Anterior cingulate cortex (tissue), 58 donors: ENCODE data around the gene OR52I1.
A peak's percentile ranks its signal among the peaks of the same experiment; 100 is the strongest.

ENCODE experiments used
- DNase-seq, 58 donors: peaks; one replicate each; lab custom pipeline; 2025; lab: John Stamatoyannopoulos, UW

Gene OR52I1, protein sequence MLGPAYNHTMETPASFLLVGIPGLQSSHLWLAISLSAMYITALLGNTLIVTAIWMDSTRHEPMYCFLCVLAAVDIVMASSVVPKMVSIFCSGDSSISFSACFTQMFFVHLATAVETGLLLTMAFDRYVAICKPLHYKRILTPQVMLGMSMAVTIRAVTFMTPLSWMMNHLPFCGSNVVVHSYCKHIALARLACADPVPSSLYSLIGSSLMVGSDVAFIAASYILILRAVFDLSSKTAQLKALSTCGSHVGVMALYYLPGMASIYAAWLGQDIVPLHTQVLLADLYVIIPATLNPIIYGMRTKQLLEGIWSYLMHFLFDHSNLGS

DNA sequence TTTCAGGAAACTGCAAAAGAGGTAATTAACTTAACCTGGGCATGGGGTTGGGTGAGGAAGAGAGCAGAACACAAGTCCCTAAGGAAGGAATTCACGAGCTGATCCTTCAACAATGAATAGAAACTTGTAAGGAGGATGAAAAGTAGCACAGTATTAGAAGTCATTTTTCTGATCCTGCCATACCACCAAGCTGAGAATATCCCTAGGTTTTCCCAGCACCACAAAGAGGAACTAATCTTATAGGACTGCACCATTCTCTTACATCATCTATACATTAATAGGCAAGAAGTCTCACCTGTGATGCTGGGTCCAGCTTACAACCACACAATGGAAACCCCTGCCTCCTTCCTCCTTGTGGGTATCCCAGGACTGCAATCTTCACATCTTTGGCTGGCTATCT, at the start of gene OR52I1:
Gene OR52I1, plus strand, starts transcription at position 301 of the 400 bp plus-strand sequence. Its CDS starts 0 bp downstream, at position 301.
- no peak for DNase-seq

DNA sequence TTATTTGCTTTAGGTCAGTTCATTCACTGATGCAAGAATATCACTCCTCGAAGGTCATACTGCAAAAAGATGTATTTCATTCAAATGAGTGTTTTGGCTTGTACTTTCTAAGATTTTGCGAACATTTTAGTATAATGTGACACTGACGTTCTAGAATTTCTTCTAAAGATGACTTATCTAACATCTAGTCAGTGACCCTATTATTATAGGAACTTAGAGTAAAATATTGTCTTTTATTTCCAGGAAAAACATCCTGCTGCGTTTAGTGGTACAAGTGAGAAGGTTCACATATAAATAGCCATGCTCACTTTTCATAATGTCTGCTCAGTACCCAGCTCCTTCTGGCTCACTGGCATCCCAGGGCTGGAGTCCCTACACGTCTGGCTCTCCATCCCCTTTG, 48.9 kb upstream of the OR52I1 start, which contains the start of gene OR52M1:
Gene OR52M1, plus strand, starts transcription at position 301 of the 400 bp plus-strand sequence. Its CDS starts 0 bp downstream, at position 301.
- DNase-seq = no peak

DNA sequence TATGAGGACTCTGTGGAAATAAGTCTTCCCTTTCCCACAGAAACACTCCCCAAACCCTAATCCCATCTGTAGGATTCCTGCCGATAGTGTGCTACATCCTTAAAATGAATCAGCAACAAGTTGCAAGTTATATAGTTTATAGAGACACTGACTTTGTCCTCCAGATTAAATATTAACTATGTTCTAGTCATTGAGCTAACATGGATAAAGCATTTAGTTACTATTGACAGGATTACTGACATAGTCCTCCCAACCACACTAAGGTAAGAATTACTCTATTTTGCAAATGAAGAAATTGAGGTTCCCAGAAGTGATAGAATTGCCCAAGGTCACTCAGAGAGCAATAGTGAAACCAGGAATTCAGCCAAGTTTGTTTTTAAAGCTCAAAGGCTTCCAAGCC, 47.0 kb upstream of the OR52I1 start:
- no peak for DNase-seq

DNA sequence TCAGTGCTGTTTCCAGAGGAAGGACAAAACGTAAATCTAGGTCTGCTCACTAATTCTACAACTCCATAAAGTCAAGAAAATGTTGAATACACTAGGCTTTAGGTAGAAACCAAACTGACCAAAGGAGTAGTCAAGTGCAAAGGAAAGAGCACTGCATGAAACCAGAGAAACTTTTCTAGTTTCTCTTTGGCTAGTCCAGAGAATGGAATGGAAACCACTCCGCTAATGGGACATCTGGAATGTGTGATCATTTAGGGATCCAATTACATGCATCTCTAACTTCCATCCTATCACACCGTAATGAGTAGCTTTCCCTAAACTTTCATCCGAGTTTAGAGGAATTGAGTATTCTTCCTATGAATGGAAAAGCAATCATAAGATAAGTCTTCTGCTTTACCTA, 46.4 kb upstream of the OR52I1 start:
- no peak for DNase-seq

DNA sequence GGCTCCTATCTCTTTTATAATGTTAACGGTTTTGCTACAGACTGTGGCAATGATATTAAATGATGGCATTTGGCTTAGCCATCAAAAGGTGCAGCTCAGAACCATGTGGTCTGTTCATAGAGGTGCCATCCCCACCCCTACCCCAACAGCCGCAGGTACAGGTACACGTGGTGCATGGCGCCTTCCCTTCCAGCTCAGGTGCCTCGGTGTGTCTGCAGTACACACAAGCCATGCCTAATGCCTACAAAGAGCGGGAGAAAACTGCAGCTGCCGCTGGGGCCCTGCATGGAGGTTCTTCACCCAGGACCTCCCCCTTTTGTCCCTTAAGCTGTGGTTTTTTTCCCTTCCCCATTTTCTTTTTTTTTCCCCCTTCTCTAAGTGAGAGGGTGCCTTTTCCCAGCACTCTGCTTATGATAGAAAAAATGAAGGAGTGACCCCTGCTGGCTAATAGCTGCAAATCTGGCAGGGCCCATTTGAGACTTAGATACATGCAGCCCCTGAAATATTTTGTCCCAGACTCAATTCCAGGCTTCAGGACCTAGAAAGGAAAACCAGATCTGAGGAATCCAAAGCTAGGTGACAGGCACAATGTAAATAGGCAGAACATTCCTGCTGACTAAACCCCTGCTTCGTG, 42.4 kb upstream of the OR52I1 start:
- no peak for DNase-seq

DNA sequence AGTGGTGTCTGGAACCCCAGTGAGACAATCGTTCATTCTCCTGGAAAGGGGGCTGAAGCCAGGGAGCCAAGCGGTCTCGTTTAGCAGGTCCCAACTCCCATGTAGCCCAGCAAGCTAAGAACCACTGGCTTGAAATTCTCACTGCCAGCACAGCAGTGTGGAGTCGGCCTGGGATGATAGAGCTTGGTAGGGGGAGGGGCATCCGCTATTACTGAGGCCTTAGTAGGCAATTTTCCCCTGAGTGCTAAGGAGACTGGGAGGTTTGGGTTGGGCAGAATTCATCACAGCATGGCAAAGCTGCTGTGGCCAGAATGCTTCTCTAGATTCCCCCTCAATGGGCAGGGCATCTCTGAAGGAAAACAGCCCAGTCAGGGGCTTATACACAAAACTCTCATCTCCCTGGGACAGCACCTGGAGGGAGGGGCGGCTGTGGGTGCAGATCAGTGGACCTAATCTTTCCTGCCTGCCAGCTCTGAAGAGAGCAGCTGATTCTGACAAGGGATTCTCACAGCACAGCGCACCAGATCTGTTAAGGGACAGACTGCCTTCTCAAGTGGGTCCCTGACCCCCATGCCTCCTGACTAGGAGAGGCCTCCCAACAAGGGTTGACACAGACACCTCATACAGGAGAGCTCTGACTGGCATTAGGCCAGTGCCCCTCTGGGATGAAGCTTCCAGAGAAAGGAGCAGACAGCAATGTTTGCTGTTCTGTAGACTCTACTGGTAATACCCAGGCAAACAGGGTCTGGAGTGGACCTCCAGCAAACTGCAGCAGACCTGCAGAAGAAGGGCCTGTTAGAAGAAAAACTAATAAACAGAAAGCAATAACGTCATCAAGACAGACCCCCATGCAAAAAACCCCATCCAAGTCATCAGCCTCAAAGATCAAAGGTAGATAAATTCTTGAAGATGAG, 34.1 kb upstream of the OR52I1 start:
- no peak for DNase-seq

DNA sequence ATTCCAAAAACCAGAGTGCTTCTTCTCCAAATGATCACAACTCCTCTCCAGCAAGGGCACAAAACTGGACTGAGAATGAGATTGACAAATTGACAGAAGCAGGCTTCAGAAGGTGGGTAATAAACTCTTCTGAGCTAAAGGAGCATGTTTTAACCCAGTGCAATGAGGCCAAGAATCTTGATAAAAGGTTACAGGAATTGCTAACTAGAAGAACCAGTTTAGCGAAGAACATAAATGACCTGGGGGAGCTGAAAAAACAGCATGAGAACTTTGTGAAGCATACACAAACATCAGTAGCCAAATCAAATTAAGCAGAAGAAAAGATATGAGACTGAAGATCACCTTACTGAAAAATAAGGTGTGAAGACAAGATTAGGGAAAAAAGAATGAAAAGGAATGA, 33.4 kb upstream of the OR52I1 start:
- DNase-seq = no peak

DNA sequence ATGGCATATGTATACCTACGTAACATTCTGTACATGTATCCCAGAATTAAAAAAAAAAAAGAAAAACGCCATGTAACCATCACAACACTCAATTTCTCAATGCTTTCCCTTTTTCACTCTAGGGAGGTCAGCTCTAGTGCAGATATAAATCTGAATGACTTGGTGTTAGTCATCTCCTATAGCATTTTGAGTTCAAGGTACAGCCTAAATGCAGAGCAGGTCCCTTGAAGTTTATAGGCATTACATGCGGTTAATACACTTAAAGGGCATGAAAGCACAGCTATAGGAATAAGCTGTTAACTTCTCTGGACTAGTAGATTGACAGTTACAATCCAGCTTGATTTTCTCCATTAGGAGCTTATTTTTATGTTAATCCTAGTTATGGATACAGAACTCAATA, 28.5 kb upstream of the OR52I1 start:
- no peak for DNase-seq

DNA sequence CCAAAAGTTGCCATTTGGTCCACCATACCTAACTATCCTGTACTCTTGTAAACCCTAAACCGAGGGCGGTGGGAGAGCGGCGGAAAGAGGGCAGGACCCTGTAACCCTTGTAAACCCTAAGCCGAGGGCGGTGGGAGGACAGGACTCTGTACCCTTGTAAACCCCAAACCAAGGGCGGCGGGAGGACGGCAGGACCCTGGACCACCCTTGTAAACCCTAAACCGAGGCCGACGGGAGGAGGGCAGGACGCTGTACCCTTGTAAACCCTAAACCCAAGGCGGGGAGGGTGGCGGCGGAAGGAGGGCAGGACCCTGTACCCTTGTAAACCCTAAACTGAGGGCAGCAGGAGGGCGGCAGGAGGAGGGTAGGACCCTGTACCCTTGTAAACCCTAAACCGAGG, 24.8 kb upstream of the OR52I1 start:
- DNase-seq = no peak

DNA sequence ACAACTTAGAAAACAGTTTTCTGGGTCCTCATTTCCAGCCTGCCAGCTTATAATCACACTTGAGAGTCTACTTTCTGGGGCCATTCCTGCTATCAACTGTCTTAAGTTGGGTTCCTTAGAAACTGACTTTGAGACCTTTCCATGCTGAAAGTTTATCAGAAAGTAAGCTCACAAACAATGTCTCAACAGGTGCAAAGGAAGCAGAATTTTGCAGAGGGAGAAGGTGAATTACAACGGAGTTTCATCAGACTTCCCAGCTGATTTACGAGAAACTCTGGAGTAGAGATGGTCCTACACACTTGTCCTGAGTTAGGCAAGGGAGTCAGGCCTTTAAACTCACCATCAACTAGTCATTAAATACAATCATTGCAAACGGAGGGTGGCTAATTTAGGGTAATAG, 17.0 kb upstream of the OR52I1 start:
- DNase-seq = no peak

DNA sequence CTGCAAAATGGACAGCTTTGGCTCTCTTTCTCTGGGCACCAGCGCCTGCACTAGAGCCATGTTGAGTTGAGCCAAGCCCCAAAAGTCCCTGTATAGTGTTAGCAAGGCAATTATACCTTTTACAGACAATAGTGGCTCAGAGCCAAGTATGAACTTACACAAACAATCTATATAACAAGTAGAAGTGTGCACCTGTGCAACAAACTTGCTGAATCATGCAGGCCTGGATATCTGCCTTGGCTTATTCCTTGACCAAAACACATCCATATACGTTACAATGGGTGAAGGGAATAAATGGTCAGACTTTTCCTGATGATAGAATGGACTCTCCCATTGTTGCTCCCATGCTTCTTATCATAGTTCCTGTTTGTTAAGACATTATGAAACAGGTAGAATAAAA, 16.1 kb upstream of the OR52I1 start:
- no peak for DNase-seq

DNA sequence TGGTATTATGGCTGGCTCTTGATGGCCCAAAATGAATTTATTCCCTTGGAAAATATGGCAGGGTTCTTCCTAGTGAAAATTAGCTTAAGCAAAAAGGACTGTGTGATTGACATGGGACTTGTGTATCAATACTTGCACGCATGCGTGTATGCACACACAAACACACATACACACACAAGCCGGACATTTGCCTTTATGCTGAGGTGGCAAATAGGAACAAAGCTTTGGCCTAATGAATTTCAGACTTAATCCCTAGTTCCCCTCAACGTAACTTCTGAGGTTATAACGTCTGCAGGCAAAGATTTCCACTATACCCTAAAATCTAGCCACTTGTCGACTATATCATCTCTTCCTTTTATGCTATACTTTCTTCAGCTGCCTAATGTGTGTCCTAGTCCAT, 15.2 kb upstream of the OR52I1 start:
- no peak for DNase-seq

DNA sequence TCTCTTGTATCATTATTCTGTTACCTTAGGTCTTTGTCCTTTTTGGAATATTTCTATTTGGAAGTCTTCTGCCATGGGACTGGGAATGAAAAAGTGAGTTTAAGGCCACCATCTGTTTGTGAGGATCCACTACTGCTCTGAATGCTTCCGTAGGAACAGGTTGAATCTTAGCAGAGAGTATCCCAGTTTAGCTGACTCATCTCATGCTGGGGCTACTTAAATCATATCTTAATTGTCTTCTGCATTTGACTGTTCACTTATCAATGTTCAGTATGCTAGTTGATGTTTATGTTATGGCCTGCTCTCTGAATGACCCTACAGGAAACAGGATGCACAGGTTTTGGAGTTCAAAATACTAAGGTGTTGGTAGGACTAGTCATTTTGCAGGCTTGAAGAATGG, 13.7 kb upstream of the OR52I1 start:
- no peak for DNase-seq

DNA sequence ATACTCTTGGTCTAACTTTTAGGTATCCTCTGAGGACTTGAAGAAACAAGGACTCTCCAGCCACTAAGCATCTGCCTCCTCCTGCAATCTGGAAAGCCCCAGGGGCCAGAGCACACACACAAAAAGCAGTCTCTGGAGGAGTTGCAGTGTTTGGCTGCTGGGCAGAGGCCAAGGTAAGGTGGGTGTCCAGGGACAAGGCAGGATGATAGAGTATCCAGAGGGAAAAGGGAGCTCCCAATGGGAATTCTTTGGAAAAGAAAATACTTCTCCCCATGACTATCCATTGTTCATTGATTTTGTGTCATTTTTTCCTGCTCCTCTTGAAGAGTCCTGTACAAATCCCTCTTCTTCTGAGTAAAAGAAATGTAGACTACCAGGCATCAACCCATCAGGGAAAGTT, 12.4 kb upstream of the OR52I1 start, which contains the start of gene OR52I2:
Gene OR52I2, plus strand, starts transcription at position 301 of the 400 bp plus-strand sequence.
- DNase-seq = no peak

DNA sequence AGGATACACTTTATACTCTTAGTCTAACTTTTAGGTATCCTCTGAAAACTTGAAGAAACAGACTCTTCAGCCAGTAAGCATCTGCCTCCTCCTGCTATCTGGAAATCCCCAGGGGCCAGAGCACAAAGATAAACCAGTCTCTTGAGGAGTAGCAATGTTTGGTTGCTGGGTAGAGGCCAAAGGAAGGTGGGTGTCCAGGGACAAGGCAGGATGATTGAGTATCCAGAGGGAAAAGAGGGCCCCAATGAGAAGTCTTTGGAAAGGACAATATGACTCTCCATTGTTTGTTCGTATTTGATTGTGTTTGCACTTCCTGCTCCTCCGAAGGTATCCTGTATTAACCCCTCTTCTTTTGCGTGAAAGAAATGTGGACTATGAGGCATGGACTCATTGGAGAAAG, 4.8 kb upstream of the OR52I1 start:
- no peak for DNase-seq

DNA sequence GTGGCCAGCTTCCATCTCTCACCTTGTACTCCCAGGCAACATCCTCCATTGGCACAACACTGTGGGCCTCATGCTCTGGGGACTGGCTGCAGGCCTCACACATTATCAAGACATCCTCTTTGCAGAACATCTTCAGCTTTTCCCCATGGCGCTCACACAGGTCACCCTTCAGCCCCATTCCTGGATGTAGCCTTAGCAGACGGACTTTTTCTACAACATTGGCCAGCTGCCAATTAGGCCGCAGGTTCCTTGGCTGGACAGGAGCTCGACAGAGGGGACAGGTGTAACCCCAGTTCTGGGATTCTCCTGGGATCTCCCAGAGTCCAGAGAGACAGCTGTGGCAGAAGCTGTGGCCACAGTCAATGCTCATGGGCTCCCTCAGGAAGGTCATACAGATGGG, 11.2 kb downstream of the OR52I1 start:
- no peak for DNase-seq

DNA sequence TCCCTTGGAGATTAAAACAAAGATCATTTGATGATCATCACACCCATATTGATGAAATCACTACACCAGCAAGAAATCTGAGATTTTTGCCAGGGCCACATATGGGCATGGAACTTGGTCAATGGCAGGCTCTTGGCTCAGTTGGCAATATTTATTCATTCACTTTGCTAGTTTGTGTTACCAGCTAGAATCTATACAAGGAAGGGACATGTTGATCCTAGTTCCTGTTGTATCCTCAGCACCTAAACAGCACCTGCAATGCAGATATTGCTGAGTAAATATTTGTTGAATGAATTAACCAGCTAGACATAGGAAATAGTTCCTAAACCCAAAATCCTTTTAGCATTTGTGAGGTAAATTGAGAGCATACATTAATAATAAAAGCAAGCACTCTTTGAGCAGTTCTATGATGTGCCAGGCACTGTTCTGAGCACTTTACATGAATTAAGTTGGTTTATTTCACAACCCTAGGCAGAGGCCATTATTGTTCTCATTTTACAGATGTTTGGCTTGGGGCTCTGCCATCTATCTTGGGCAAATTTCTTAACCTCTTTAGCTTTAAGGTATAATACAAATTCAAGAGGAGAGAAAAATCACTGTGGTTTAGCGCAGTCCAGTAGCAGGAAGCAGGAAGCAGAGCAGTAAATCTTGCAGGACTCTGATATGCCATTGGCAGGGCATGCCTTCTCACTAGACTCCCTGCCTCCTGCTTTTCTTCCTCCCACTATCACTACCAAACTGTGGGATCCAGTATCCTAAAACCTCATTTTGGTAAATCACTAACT, 12.6 kb downstream of the OR52I1 start:
- DNase-seq = no peak

DNA sequence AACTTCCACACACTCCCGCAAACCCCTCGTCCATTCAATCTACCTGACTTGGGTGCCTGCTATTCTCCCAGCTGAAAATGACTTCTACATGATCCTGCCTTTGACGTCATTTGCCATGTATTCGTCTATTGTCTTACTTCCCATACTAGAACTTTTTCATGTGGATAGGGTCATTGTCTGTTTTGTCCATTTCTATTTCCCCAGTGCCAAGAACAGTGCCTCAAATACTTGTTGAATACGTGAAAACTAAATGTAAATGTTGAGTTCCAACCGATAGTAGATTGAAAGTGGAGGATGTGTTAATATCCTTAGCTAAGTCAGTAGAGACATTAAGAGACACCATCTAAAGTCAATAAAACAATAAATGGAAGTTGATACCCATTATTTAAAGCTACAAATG, 13.3 kb downstream of the OR52I1 start:
- DNase-seq = no peak

DNA sequence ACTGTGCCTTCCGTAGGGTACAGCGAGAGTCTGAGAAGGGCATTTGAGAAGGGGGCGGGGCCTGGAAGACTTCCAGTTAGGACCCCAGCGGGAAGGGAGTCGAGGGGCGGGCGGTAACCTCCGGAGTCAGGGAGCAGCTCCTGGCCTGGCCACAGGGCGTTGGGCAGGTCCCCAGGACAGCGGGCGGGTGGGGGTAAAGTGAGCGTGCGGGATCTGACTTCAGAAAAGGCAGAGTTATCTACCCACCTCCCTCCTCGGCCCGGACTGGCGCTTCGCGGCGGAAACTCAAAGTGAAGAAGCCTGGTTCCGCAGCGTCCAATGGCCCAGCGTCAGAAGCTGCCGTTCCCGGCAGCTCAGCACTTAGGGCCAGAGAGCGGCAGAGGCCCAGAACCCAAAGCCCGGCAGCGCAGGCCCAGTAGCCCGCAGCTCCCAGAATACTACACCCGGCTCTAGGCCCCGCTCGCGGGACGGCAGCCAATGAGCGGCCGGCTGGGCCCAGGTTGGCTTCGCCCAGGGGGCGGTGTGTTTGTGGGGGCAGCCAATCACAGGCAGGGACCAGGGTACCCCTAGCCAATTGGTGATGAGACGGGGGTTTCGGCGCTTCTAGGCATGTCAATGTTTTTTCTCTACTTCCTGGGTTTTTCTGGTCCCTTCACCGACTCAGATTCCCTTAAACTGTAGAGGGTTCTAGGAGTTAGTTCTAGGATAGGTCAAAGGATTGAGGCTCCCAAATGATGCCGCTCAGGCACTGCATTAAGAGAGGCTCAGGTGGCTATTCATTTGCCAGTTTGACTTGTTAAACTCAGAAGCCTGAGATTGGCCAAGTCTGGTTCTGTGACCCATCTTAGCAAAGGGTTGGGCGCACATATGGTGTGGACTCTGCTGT, 14.2 kb downstream of the OR52I1 start, which contains the start of gene TRIM68:
Gene TRIM68, minus strand, starts transcription at position 451 of the 886 bp plus-strand sequence. CDS start 2,727 bp downstream, outside the sequence.
- DNase-seq = peak; percentile 73 to 98 (median 95)
